MG63 (cell line): ENCODE results near the gene ENG. TPM values are rescaled to one million over a fixed set of nuclear protein-coding genes. Genes with fewer than 3 reads are reported as not detected.
"Not testable (repeated sequence)": the region's sequence is repeated elsewhere in the genome, so short reads cannot be mapped to it uniquely, and the experiment has no call there.

Source experiments
- DNase-seq: peaks from one replicate; pipeline ENCODE4 v3.0.0-alpha.2; 2020
- H3K27me3 ChIP-seq: fragments of 250-450 bp; sonication (Bioruptor Pico); 2 replicates; pipeline ENCODE4 v1.5.1; 2020; ENCODE audit warnings: mild to moderate bottlenecking, moderate library complexity
- H3K36me3 ChIP-seq: fragments of 250-450 bp; sonication (Bioruptor Pico); 2 replicates; pipeline ENCODE4 v1.5.1; 2020; ENCODE audit warnings: mild to moderate bottlenecking, moderate library complexity
- H3K4me3 ChIP-seq: fragments of 250-450 bp; sonication (Bioruptor Pico); 2 replicates; pipeline ENCODE4 v1.5.1; 2020; ENCODE audit warnings: mild to moderate bottlenecking, moderate library complexity
- H3K9me3 ChIP-seq: fragments of 250-450 bp; sonication (Bioruptor Pico); 2 replicates; pipeline ENCODE4 v1.5.1; 2020; ENCODE audit warnings: mild to moderate bottlenecking, moderate library complexity
- total RNA-seq: library from RNA; depleted of rRNA; stranded (reverse); fragments of >200 nt; shearing (Covaris generic); gene quantifications from 2 replicates; pipeline ENCODE4 v1.2.3, GENCODE V29; 2014; ENCODE audit warnings: low replicate concordance

ENG gene
- total RNA-seq, 1 experiment from 2014 or later, result 14.0 TPM

- no peak for DNase-seq
- H3K36me3 ChIP-seq, result peaks cover 14% of the 10 kb centered on the region
- no peaks in the 10 kb centered on the region for H3K27me3 ChIP-seq
- H3K4me3 ChIP-seq, result no peak overlapping the region
- H3K9me3 ChIP-seq, result no peaks in the 10 kb centered on the region
Observed at GRCh38 chr9:127871531-127871930, 17.1 kb upstream of the ENG start.

- Histone ChIP-seq H3K36me3 (peaks cover 14% of the 10 kb centered on the region), H3K9me3 (no peaks in the 10 kb centered on the region), H3K27me3 (no peaks in the 10 kb centered on the region), H3K4me3 (no peak overlapping the region)
- no peak for DNase-seq
Observed at GRCh38 chr9:127870887-127871286, 16.4 kb upstream of the ENG start.

- peaks cover 14% of the 10 kb centered on the region for H3K36me3 ChIP-seq
- H3K4me3 ChIP-seq, H3K9me3 ChIP-seq, H3K27me3 ChIP-seq, DNase-seq: not testable (repeated sequence)
Observed at GRCh38 chr9:127870153-127870491, 15.7 kb upstream of the ENG start.

GRCh38 chr9:127869310-127870152 is 15.1 kb upstream of the ENG start:
- Histone ChIP-seq H3K9me3 (no peaks in the 10 kb centered on the region), H3K36me3 (peaks cover 14% of the 10 kb centered on the region), H3K4me3 (no peak overlapping the region), H3K27me3 (no peaks in the 10 kb centered on the region)
- DNase-seq, result peak; percentile 73

- H3K4me3 ChIP-seq, result no peak overlapping the region
- DNase-seq, result no peak
- no peaks in the 10 kb centered on the region for H3K27me3 ChIP-seq
- H3K36me3 ChIP-seq, result peaks cover 12% of the 10 kb centered on the region
- no peaks in the 10 kb centered on the region for H3K9me3 ChIP-seq
Observed at GRCh38 chr9:127868278-127868902, 13.9 kb upstream of the ENG start.

GRCh38 chr9:127867356-127868277 is 13.2 kb upstream of the ENG start:
- Histone ChIP-seq H3K9me3 (no peaks in the 10 kb centered on the region), H3K4me3 (no peak overlapping the region), H3K27me3 (no peaks in the 10 kb centered on the region), H3K36me3 (peaks cover 8% of the 10 kb centered on the region)
- no peak for DNase-seq

GRCh38 chr9:127866535-127866934 is 12.1 kb upstream of the ENG start:
- H3K27me3 ChIP-seq, result no peaks in the 10 kb centered on the region
- H3K9me3 ChIP-seq, result no peaks in the 10 kb centered on the region
- DNase-seq, result no peak
- H3K4me3 ChIP-seq, result no peak overlapping the region
- H3K36me3 ChIP-seq, result peaks cover 4% of the 10 kb centered on the region

GRCh38 chr9:127865645-127866464 is 11.4 kb upstream of the ENG start:
- Histone ChIP-seq H3K36me3 (peaks cover 4% of the 10 kb centered on the region; the same call in 1 of the 2 replicates), H3K4me3 (no peak overlapping the region), H3K9me3 (no peaks in the 10 kb centered on the region), H3K27me3 (no peaks in the 10 kb centered on the region)
- no peak for DNase-seq

- no peaks in the 10 kb centered on the region for H3K9me3 ChIP-seq
- no peak for DNase-seq
- H3K27me3 ChIP-seq, result no peaks in the 10 kb centered on the region
Observed at GRCh38 chr9:127863191-127863621, 8.7 kb upstream of the ENG start.

GRCh38 chr9:127862075-127863011 is 7.9 kb upstream of the ENG start:
- Histone ChIP-seq H3K4me3 (no peak overlapping the region), H3K27me3 (no peaks in the 10 kb centered on the region), H3K36me3 (peaks cover 3% of the 10 kb centered on the region; the same call in 1 of the 2 replicates), H3K9me3 (no peaks in the 10 kb centered on the region)
- DNase-seq, result no peak

More at GRCh38 chr9:127863191-127863621, 8.7 kb upstream of the ENG start:
- peaks cover 4% of the 10 kb centered on the region; the same call in 1 of the 2 replicates for H3K36me3 ChIP-seq
- H3K4me3 ChIP-seq, result no peak overlapping the region

- Histone ChIP-seq H3K4me3 (no peak overlapping the region), H3K9me3 (no peaks in the 10 kb centered on the region), H3K36me3 (no peaks in the 10 kb centered on the region), H3K27me3 (no peaks in the 10 kb centered on the region)
- no peak for DNase-seq
Observed at GRCh38 chr9:127860779-127861178, 6.3 kb upstream of the ENG start.

- no peaks in the 10 kb centered on the region for H3K9me3 ChIP-seq
Observed at GRCh38 chr9:127860260-127860659, 5.8 kb upstream of the ENG start.

GRCh38 chr9:127858041-127858512 is 3.6 kb upstream of the ENG start:
- no peaks in the 10 kb centered on the region for H3K9me3 ChIP-seq
- H3K27me3 ChIP-seq, result no peaks in the 10 kb centered on the region
- no peak for DNase-seq
- H3K4me3 ChIP-seq, result no peak overlapping the region
- peaks cover 8% of the 10 kb centered on the region for H3K36me3 ChIP-seq

More at GRCh38 chr9:127860260-127860659, 5.8 kb upstream of the ENG start:
- Histone ChIP-seq H3K27me3 (no peaks in the 10 kb centered on the region), H3K4me3 (no peak overlapping the region), H3K36me3 (no peaks in the 10 kb centered on the region)
- DNase-seq, result no peak

GRCh38 chr9:127857278-127857677 is 2.8 kb upstream of the ENG start:
- peaks cover 14% of the 10 kb centered on the region for H3K36me3 ChIP-seq
- H3K9me3 ChIP-seq, result no peaks in the 10 kb centered on the region
- H3K4me3 ChIP-seq, result no peak overlapping the region
- H3K27me3 ChIP-seq, result no peaks in the 10 kb centered on the region
- DNase-seq, result no peak

- Histone ChIP-seq H3K36me3 (peaks cover 19% of the 10 kb centered on the region), H3K4me3 (no peak overlapping the region), H3K9me3 (no peaks in the 10 kb centered on the region), H3K27me3 (no peaks in the 10 kb centered on the region)
- no peak for DNase-seq
Observed at GRCh38 chr9:127856729-127857116, 2.3 kb upstream of the ENG start.
